Trophoblast cell (in vitro differentiated cells and primary cell): ENCODE measurements around the gene RTN4R.
A peak's percentile ranks its signal among the peaks of the same experiment; 100 is the strongest.

ENCODE experiments used
- DNase-seq, 2 donors: peaks; one replicate each; pipeline ENCODE4 v3.0.0-alpha.2; 2016
- H2AFZ ChIP-seq: 2 replicates; pipeline ENCODE4 v1.6.1; 2013; ENCODE audit warnings: low read length, moderate library complexity, mild to moderate bottlenecking; ENCODE audit not compliant: insufficient read depth, poor library complexity
- H2AK5ac ChIP-seq: 2 replicates; pipeline ENCODE4 v1.6.1; 2013; ENCODE audit warnings: mild to moderate bottlenecking, low read length
- H2BK120ac ChIP-seq: 2 replicates; pipeline ENCODE4 v1.6.1; 2013; ENCODE audit warnings: low read length, mild to moderate bottlenecking, moderate library complexity; ENCODE audit not compliant: insufficient read depth, poor library complexity
- H2BK12ac ChIP-seq: 2 replicates; pipeline ENCODE4 v1.6.1; 2013; ENCODE audit warnings: mild to moderate bottlenecking, low read length, moderate library complexity
- H2BK5ac ChIP-seq: 2 replicates; pipeline ENCODE4 v1.6.1; 2013; ENCODE audit warnings: low read length, low read depth, moderate library complexity, mild to moderate bottlenecking; ENCODE audit not compliant: poor library complexity
- H3K14ac ChIP-seq: 2 replicates; pipeline ENCODE4 v1.6.1; 2013; ENCODE audit warnings: mild to moderate bottlenecking, low read length
- H3K18ac ChIP-seq: 2 replicates; pipeline ENCODE4 v1.6.1; 2013; ENCODE audit warnings: mild to moderate bottlenecking, low read length
- H3K23ac ChIP-seq: 2 replicates; pipeline ENCODE4 v1.6.1; 2013; ENCODE audit warnings: low read length
- H3K27ac ChIP-seq: 2 replicates; pipeline ENCODE4 v1.5.1; 2013; ENCODE audit warnings: low read depth, mild to moderate bottlenecking, inconsistent platforms, low read length, moderate library complexity
- H3K27me3 ChIP-seq: 2 replicates; pipeline ENCODE4 v1.6.1; 2013; ENCODE audit warnings: inconsistent platforms, mild to moderate bottlenecking, low read length, moderate library complexity; ENCODE audit not compliant: insufficient read depth
- H3K36me3 ChIP-seq, 2 experiments: 1 replicate in 1 of 2; 2 replicates in 1 of 2; pipeline ENCODE4 v1.6.1; 2013; ENCODE audit warnings: low read length in 2 of 2, mild to moderate bottlenecking in 2 of 2, moderate library complexity in 1 of 2; ENCODE audit not compliant: insufficient read depth in 2 of 2, control insufficient read depth in 1 of 2
- H3K4ac ChIP-seq: 2 replicates; pipeline ENCODE4 v1.6.1; 2013; ENCODE audit warnings: low read depth, mild to moderate bottlenecking, low read length, moderate library complexity
- H3K4me1 ChIP-seq, 2 experiments: 1 replicate in 1 of 2; 2 replicates in 1 of 2; pipeline ENCODE4 v1.6.1; 2013; ENCODE audit warnings: low read length in 2 of 2, mild to moderate bottlenecking in 2 of 2, moderate library complexity in 1 of 2; ENCODE audit not compliant: insufficient read depth in 2 of 2, control insufficient read depth in 1 of 2
- H3K4me2 ChIP-seq: 2 replicates; pipeline ENCODE4 v1.6.1; 2013; ENCODE audit warnings: inconsistent platforms, mild to moderate bottlenecking, low read length, moderate library complexity
- H3K4me3 ChIP-seq: 2 replicates; pipeline ENCODE4 v1.5.1; 2013; ENCODE audit warnings: mild to moderate bottlenecking, low read depth, low read length, inconsistent platforms
- H3K79me1 ChIP-seq: one replicate; pipeline ENCODE4 v1.6.1; 2013; ENCODE audit warnings: low read length
- H3K79me2 ChIP-seq: 2 replicates; pipeline ENCODE4 v1.6.1; 2013; ENCODE audit warnings: low read length, mild to moderate bottlenecking; ENCODE audit not compliant: control insufficient read depth, insufficient read depth, poor library complexity
- H3K9ac ChIP-seq: 2 replicates; pipeline ENCODE4 v1.6.1; 2013; ENCODE audit warnings: mild to moderate bottlenecking, low read length
- H3K9me3 ChIP-seq: 2 replicates; pipeline ENCODE4 v1.6.1; 2013; ENCODE audit warnings: low read depth, mild to moderate bottlenecking, control low read depth, inconsistent platforms, low read length; ENCODE audit not compliant: insufficient read depth
- H4K12ac ChIP-seq: 2 replicates; pipeline ENCODE4 v1.6.1; 2013; ENCODE audit warnings: low read depth, mild to moderate bottlenecking, low read length, moderate library complexity
- H4K8ac ChIP-seq: 2 replicates; pipeline ENCODE4 v1.6.1; 2013; ENCODE audit warnings: low read depth, mild to moderate bottlenecking, low read length, moderate library complexity
- H4K91ac ChIP-seq: one replicate; pipeline ENCODE4 v1.6.1; 2013; ENCODE audit warnings: low read depth, mild to moderate bottlenecking, low read length, moderate library complexity
- WGBS: extraction: QIAGEN DNeasy Blood & Tissue Kit; methylation state at CpG from one replicate; pipeline ENCODE4 v1.1.7; 2013; ENCODE audit warnings: missing lambda C conversion rate; ENCODE audit not compliant: insufficient read length, insufficient coverage; ENCODE audit errors: extremely low coverage; 5-methylcytosine and 5-hydroxymethylcytosine counted together

Gene RTN4R

DNA sequence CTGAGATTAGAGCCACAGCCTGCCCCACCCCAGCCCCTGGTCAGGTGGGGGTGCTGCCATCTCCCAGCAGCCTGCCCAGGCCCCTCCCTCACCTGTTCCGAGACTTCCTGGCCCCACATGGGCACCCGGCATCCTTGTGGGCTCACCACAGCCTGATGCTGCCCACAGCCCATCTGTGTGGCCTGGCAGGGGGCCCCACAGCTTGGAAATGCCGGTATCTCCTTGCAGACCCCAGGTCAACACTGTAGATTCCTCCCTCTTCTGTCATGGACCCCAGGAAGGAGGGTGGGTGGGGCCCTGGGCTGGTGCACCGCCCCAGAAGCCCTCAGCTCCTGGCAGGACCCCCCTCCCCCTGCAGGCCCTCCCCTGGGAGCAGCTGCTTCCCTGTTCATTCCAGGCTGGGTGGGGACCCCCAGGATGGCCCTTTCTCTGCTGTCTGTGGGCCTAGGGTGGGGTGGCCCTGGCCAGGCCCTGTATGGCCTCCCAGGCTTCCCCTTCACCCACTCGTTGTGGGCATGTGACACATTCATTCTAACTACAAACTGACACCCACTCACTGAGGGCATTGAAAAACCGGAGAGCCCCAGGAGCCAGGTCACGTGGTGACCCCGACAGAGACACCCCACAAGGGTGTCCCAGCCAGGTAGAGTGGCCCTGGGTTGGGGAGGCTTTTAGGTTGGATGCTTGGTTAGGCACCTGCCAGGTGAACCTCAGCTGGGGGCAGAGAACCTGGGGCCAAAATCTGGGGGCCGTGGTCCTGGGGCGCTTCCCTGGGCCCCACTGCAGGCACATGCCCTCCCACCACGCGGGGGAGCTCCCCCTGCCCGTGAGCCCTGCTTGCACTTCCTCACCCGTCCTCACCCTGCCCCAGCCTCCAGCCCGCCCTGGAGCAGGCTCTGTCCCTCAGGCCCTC is 73.2 kb downstream of the RTN4R start:
- no peak overlapping the region for H4K91ac ChIP-seq
- no peak overlapping the region for H2BK120ac ChIP-seq
- no peaks in the 10 kb centered on the region for H3K27me3 ChIP-seq
- no peak overlapping the region for H3K14ac ChIP-seq
- H4K8ac ChIP-seq = no peak overlapping the region
- H3K4ac ChIP-seq = no peak overlapping the region
- no peak overlapping the region for H2AFZ ChIP-seq
- DNase-seq = no peak
- H3K4me3 ChIP-seq = peak overlapping the region; percentile 10
- H3K4me1 ChIP-seq = no peaks in the 10 kb centered on the region
- H3K4me2 ChIP-seq = no peak overlapping the region
- H3K79me1 ChIP-seq = no peaks in the 10 kb centered on the region
- no peak overlapping the region for H3K23ac ChIP-seq
- H4K12ac ChIP-seq = no peak overlapping the region
- H3K9me3 ChIP-seq = peaks cover 1% of the 10 kb centered on the region
- no peak overlapping the region for H2BK5ac ChIP-seq
- H3K9ac ChIP-seq = no peak overlapping the region
- H2AK5ac ChIP-seq = no peak overlapping the region
- no peaks in the 10 kb centered on the region for H3K36me3 ChIP-seq
- no CpG with 5 or more reads among the region's 15 CpGs for WGBS
- no peaks in the 10 kb centered on the region for H3K79me2 ChIP-seq
- H3K18ac ChIP-seq = no peak overlapping the region
- no peak overlapping the region for H2BK12ac ChIP-seq
- no peak overlapping the region for H3K27ac ChIP-seq

DNA sequence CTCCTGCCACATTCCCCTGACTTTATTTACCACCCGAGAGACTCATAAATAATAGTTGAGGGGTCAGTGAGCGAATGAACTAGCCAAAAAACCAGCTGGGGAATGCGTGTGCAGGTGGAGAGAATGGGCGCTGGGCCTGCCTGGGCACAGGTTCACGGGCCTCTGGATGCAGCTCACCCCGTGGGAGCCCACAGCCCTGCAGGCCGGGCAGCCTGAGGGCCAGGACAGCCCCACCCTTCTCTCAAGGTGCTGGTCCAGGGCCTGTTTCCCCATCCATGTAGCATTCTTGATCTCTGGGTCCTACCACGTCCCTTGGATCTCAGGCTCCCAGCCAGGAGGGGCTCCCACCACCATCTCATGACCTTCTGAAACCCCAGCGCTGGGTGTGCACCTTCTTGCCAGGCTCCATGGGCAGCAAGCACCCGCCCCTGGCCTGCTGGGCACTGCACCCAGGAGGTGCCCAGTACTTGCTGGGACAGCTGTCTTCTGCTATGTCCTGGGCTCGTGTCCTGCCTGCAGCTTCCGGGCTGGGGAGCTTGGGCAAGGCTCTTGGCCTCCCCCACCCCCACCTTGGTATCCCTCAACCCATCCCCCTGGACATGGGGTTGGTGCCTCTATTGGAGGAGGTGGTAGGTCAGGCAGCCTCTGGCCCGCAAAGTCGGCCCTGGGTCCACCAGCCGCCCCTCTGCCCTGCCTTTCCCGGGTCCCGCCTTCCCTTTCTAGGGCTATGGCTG is 74.2 kb downstream of the RTN4R start:
- no peaks in the 10 kb centered on the region for H3K27me3 ChIP-seq
- H3K4ac ChIP-seq = no peak overlapping the region
- no peaks in the 10 kb centered on the region for H3K36me3 ChIP-seq
- no peak overlapping the region for H2BK12ac ChIP-seq
- no peak overlapping the region for H3K23ac ChIP-seq
- H3K18ac ChIP-seq = no peak overlapping the region
- H3K4me2 ChIP-seq = no peak overlapping the region
- H2BK120ac ChIP-seq = no peak overlapping the region
- no CpG with 5 or more reads among the region's 17 CpGs for WGBS
- H3K4me3 ChIP-seq = no peak overlapping the region
- no peak overlapping the region for H3K9ac ChIP-seq
- no peak overlapping the region for H3K27ac ChIP-seq
- DNase-seq = no peak
- H4K12ac ChIP-seq = no peak overlapping the region
- H4K91ac ChIP-seq = no peak overlapping the region
- no peak overlapping the region for H2BK5ac ChIP-seq
- no peaks in the 10 kb centered on the region for H3K79me1 ChIP-seq
- no peaks in the 10 kb centered on the region for H3K4me1 ChIP-seq
- H3K14ac ChIP-seq = no peak overlapping the region
- no peak overlapping the region for H4K8ac ChIP-seq
- no peak overlapping the region for H2AFZ ChIP-seq
- H3K9me3 ChIP-seq = no peaks in the 10 kb centered on the region
- H2AK5ac ChIP-seq = no peak overlapping the region
- no peaks in the 10 kb centered on the region for H3K79me2 ChIP-seq

DNA sequence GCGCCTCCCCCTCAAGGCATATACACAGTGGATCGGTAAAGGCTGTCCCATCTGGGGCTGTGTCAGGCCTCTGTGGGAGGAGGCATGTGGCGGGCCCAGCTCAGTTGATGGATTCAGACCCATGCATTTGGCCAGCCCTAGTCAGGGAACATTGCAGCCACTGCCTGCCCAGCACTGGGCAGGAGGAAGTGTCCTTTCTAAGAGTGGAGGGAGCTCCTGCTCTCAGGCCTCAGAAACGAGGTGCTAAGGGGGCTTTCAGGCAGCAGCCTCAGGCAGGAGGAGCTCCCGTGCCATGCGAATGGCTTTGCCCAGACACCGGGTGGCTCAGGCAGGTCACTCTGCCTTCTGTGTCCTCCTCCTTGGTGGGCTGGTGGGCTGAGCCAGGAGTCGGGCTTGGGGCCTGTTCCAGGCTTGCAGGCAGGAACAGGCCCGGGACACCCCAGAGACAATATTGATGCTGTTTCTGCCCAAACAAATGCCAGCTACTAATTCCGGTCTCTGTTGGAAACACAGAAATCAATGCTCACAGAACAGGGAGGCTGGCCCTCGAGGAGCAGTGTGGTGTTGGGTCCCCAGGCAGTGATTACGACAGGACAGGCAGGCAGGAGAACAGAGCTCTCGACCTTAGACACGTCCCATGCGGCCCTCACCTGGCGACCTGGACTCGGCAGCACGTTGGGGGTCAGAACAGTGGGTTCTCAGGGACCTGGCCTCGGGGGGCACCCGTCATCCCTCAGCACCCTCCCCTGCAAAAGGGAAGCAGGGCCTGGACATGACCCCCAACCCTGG is 75.0 kb downstream of the RTN4R start:
- no peak overlapping the region for H3K23ac ChIP-seq
- H3K4me2 ChIP-seq = no peak overlapping the region
- H3K36me3 ChIP-seq = no peaks in the 10 kb centered on the region
- no peak overlapping the region for H2AK5ac ChIP-seq
- H2BK120ac ChIP-seq = no peak overlapping the region
- H3K27me3 ChIP-seq = no peaks in the 10 kb centered on the region
- no peaks in the 10 kb centered on the region for H3K79me2 ChIP-seq
- no peak for DNase-seq
- H2BK5ac ChIP-seq = no peak overlapping the region
- no peak overlapping the region for H3K14ac ChIP-seq
- no peak overlapping the region for H3K4ac ChIP-seq
- H4K12ac ChIP-seq = no peak overlapping the region
- H3K4me1 ChIP-seq = no peaks in the 10 kb centered on the region
- no peak overlapping the region for H3K4me3 ChIP-seq
- no peaks in the 10 kb centered on the region for H3K9me3 ChIP-seq
- no peak overlapping the region for H3K18ac ChIP-seq
- H3K27ac ChIP-seq = no peak overlapping the region
- no peak overlapping the region for H2AFZ ChIP-seq
- H4K91ac ChIP-seq = no peak overlapping the region
- no peak overlapping the region for H2BK12ac ChIP-seq
- H3K9ac ChIP-seq = no peak overlapping the region
- H4K8ac ChIP-seq = no peak overlapping the region
- H3K79me1 ChIP-seq = no peaks in the 10 kb centered on the region
- WGBS = no CpG with 5 or more reads among the region's 20 CpGs

DNA sequence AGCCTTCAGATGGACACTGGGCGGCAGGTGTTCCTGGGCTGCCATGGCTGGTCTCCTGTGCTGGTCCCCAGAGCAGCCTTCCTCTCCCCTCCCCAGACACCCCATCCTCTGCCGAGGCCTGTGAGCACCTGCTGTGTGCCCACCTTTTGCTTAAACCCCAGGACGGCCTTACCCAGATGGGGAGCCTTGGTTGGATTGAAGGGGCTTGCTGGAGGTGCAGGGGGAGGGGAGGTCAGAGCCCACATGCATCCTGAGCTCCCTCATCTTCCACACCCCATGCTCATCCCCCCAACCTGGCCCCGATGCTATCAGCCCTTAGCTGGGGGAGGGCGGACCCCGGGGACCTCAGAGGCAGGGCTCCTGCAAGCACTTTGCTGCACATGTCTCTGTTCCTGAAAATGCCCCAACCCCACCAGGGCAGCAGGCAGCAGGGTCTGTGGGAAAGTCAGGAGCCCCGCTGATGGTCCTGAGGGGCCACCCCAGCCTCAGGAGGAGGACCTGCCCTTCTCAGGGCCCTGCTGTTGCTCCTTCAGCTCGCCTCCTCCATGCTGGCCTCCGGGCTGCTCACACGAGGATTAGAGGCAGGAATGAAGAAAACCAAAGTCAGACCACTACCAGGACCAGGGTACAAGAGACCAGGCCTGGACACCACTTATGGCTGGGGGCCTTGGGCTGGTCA is 75.7 kb downstream of the RTN4R start:
- Histone ChIP-seq H3K79me2 (no peaks in the 10 kb centered on the region), H3K27ac (no peak overlapping the region), H3K4me2 (no peak overlapping the region), H4K8ac (no peak overlapping the region), H3K18ac (no peak overlapping the region), H2AK5ac (no peak overlapping the region), H2BK120ac (no peak overlapping the region), H3K4ac (no peak overlapping the region), H3K9ac (no peak overlapping the region), H3K79me1 (no peaks in the 10 kb centered on the region), H3K27me3 (no peaks in the 10 kb centered on the region), H3K23ac (no peak overlapping the region), H3K4me1 (no peaks in the 10 kb centered on the region), H2BK12ac (no peak overlapping the region), H2BK5ac (no peak overlapping the region), H4K91ac (no peak overlapping the region), H2AFZ (no peak overlapping the region), H3K4me3 (no peak overlapping the region), H3K9me3 (no peaks in the 10 kb centered on the region), H4K12ac (no peak overlapping the region), H3K36me3 (no peaks in the 10 kb centered on the region), H3K14ac (no peak overlapping the region)
- no CpG with 5 or more reads among the region's 10 CpGs for WGBS
- no peak for DNase-seq
